Right lobe of liver (tissue), 6 donors: ENCODE measurements around the gene MPZL1. TPM values are rescaled to one million over a fixed set of nuclear protein-coding genes. Genes with fewer than 3 reads are reported as not detected.
A peak's percentile ranks its signal among the peaks of the same experiment; 100 is the strongest.

ENCODE experiments used
- ATAC-seq, 4 donors: fragments of 200-7000 bp; cut with Tn5 transposase; one replicate each; pipeline ENCODE4 v1.9.1; 2020; ENCODE audit warnings: mild to moderate bottlenecking in 4 of 4, moderate library complexity in 4 of 4
- DNase-seq, 3 donors: peaks; one replicate each; pipeline ENCODE4 v3.0.0-alpha.2; 2020
- H3K27ac ChIP-seq, 3 donors: fragments of 200-600 bp; one replicate each; pipeline ENCODE4 v1.8.0; 2022
- H3K27me3 ChIP-seq, 2 donors: fragments of 200-600 bp; one replicate each; pipeline ENCODE4 v1.8.0; 2022
- H3K36me3 ChIP-seq, 4 donors: fragments of 200-600 bp; sonication (generic) in 1 of 4; one replicate each; pipeline versions ENCODE4 v1.5.1 to v1.8.0; 2017 to 2022; ENCODE audit warnings: control low read depth in 1 of 4
- H3K4me1 ChIP-seq, 4 donors: fragments of 200-600 bp; sonication (generic) in 1 of 4; one replicate each; pipeline versions ENCODE4 v1.5.1 to v1.8.0; 2017 to 2022; ENCODE audit warnings: control low read depth in 1 of 4
- H3K4me3 ChIP-seq, 3 donors: fragments of 200-600 bp; one replicate each; pipeline ENCODE4 v1.8.0; 2022
- H3K9me3 ChIP-seq, 4 donors: fragments of 200-600 bp; sonication (generic) in 1 of 4; one replicate each; pipeline versions ENCODE4 v1.5.1 to v1.8.0; 2017 to 2022; ENCODE audit warnings: control low read depth in 1 of 4
- CTCF ChIP-seq, 4 donors: fragments of 200-600 bp in 3 of 4; fragments of 450-650 bp in 1 of 4; IDR thresholded peaks; one replicate each; pipeline versions ENCODE4 v1.5.1 to v1.8.0; 2016 to 2022; ENCODE audit warnings: antibody characterized with exemption in 4 of 4, mild to moderate bottlenecking in 2 of 4
- POLR2A ChIP-seq: fragments of 450-650 bp; IDR thresholded peaks from one replicate; pipeline ENCODE4 v1.6.1; 2017; ENCODE audit warnings: antibody characterized with exemption, mild to moderate bottlenecking
- WGBS: methylation state at CpG from one replicate; pipeline ENCODE4 v1.1.6; 2018; ENCODE audit warnings: low coverage, low lambda C conversion rate; ENCODE audit not compliant: insufficient coverage; ENCODE audit errors: missing lambda C conversion rate; 5-methylcytosine and 5-hydroxymethylcytosine counted together
- intact Hi-C, 2 donors: fragments of 100-400 bp; cut with DNase I; formaldehyde crosslinking; loops; one replicate each; pipeline versions ENCODE4 v1.11.2 to v1.14.1; 2022
- total RNA-seq, 6 experiments: library from RNA; depleted of rRNA in 2 of 6; stranded (reverse); fragments of >200 nt in 2 of 6; fragmentation: NEBNext Ultra II Directional in 3 of 6; extraction: Animal tissue kit (Norgen Biotek cat#: 25700) in 3 of 6; gene quantifications; one replicate each; pipeline versions ENCODE4 v1.1.0 to v1.2.4, GENCODE V29; 2016 to 2023
- donor health status: DM: no; HTN: yes; CAD: no.
- donor health status: DM: no; HTN: no; CAD: no.
- donor health status: DM: no; HTN: no; CAD: no.
- donor health status: DM: no; HTN: yes; CAD: no.
- donor health status: DM: no; HTN: yes; CAD: no.

MPZL1 gene
- total RNA-seq, 6 experiments from 2014 or later: 15.7 to 43.3 (median 18.9) TPM

GRCh38 chr1:167720965-167721616 is 691 bp upstream of the MPZL1 start:
- ATAC-seq (peak; percentile 40 to 54 (median 42)), DNase-seq (peak in 2 of 3 donors; percentile 60 to 64)
- WGBS: 9% methylated on average over 13 of the region's 13 CpGs
- H3K27ac ChIP-seq: peak overlapping the region; percentile 66 to 86 (median 69)
- no peaks in the 10 kb centered on the region for H3K27me3 ChIP-seq
- peaks cover 0 to 21% (median 3%) of the 10 kb centered on the region in 4 donors for H3K4me1 ChIP-seq
- H3K4me3 ChIP-seq: peak overlapping the region; percentile 86 to 95 (median 94)
- H3K36me3 ChIP-seq: no peaks in the 10 kb centered on the region
- H3K9me3 ChIP-seq: no peaks in the 10 kb centered on the region
- intact Hi-C loops: loop anchor here in 1 of 2 donors (10.0 kb wide), 1 partner anchor 84 kb away; no protein-coding TSS in a partner anchor
- TF ChIP-seq POLR2A (no peak), CTCF (IDR thresholded peaks at IDR 0.05) (peak in 3 of 4 donors; percentile 35 to 42 (median 39))

- no peak for TF ChIP-seq POLR2A
- no peak for TF ChIP-seq CTCF (IDR thresholded peaks at IDR 0.05)
- H3K27ac ChIP-seq: peak overlapping the region; percentile 66 to 86 (median 69)
- H3K4me3 ChIP-seq: peak overlapping the region; percentile 86 to 95 (median 94)
- WGBS: 0% methylated on average over 15 of the region's 52 CpGs
- H3K9me3 ChIP-seq: no peaks in the 10 kb centered on the region
- no peaks in the 10 kb centered on the region for H3K27me3 ChIP-seq
- peak; percentile 52 to 63 (median 55) for DNase-seq
- no peaks in the 10 kb centered on the region for H3K36me3 ChIP-seq
- H3K4me1 ChIP-seq: peaks cover 0 to 21% (median 3%) of the 10 kb centered on the region in 4 donors
- ATAC-seq: peak; percentile 50 to 64 (median 56)
- intact Hi-C loops: loop anchor here in 1 of 2 donors (10.0 kb wide), 1 partner anchor 82 kb away; no protein-coding TSS in a partner anchor
These were observed 529 bp downstream of the MPZL1 start for GRCh38 chr1:167722152-167722869.

GRCh38 chr1:167722870-167723251 is 1.1 kb downstream of the MPZL1 start:
- H3K4me1 ChIP-seq: peaks cover 0 to 21% (median 3%) of the 10 kb centered on the region in 4 donors
- no peaks in the 10 kb centered on the region for H3K36me3 ChIP-seq
- intact Hi-C loops: loop anchor here in 1 of 2 donors (10.0 kb wide), 1 partner anchor 82 kb away; no protein-coding TSS in a partner anchor
- no peaks in the 10 kb centered on the region for H3K27me3 ChIP-seq
- 27% methylated on average over 4 of the region's 4 CpGs for WGBS
- no peaks in the 10 kb centered on the region for H3K9me3 ChIP-seq
- no peak for TF ChIP-seq CTCF (IDR thresholded peaks at IDR 0.05)
- H3K4me3 ChIP-seq: peak overlapping the region; percentile 86 to 95 (median 94)
- no peak for ATAC-seq
- no peak for DNase-seq
- H3K27ac ChIP-seq: peak overlapping the region in 1 of 3 donors; percentile 86

GRCh38 chr1:167723707-167724323 is 2.0 kb downstream of the MPZL1 start:
- Histone ChIP-seq H3K36me3 (no peaks in the 10 kb centered on the region), H3K9me3 (no peaks in the 10 kb centered on the region), H3K27ac (no peak overlapping the region), H3K4me1 (peaks cover 0 to 21% (median 3%) of the 10 kb centered on the region in 4 donors), H3K4me3 (no peak overlapping the region), H3K27me3 (no peaks in the 10 kb centered on the region)
- ATAC-seq (no peak), DNase-seq (no peak)
- 81% methylated on average over 2 of the region's 2 CpGs for whole genome bisulfite sequencing
- no peak for TF ChIP-seq CTCF (IDR thresholded peaks at IDR 0.05)
- TF ChIP-seq POLR2A: no peak
- intact Hi-C loops: loop anchor here in 1 of 2 donors (10.0 kb wide), 1 partner anchor 81 kb away; no protein-coding TSS in a partner anchor
